HCT116 (cell line): ENCODE results near the gene FAM171A1. TPM values are rescaled to one million over a fixed set of nuclear protein-coding genes. Genes with fewer than 3 reads are reported as not detected.
A peak's percentile ranks its signal among the peaks of the same experiment; 100 is the strongest.

Experiments used
- ATAC-seq: fragments of 200-7000 bp; cut with Tn5 transposase; 2 replicates; pipeline ENCODE4 v1.9.1; 2020; ENCODE audit warnings: mild to moderate bottlenecking, moderate library complexity
- BruUV-seq: library from RNA; stranded (reverse); fragments of 400-500 nt; replicated peaks from 2 replicates; lab custom pipeline; 2021; lab: Mats Ljungman, UMichigan
- CTCF ChIA-PET: fragments of 300-600 bp; sonication (Branson Sonifier 250); formaldehyde crosslinking; loops from one replicate; lab custom pipeline; 2021; ENCODE audit warnings: antibody characterized with exemption; lab: Charles Lee
- POLR2A ChIA-PET: fragments of 300-600, 350-600 bp; sonication (Branson Sonifier 250); formaldehyde crosslinking; loops from one replicate; lab custom pipeline; 2021; ENCODE audit warnings: antibody characterized with exemption; lab: Charles Lee
- RAD21 ChIA-PET, 2 experiments: fragments of 300-600 bp; sonication (Branson Sonifier 250); formaldehyde crosslinking; loops; one replicate each; lab custom pipeline; 2023; ENCODE audit warnings: low total read pairs in 2 of 2; ENCODE audit not compliant: uncharacterized antibody in 2 of 2, unreplicated experiment in 2 of 2, low non-redundant PET in 1 of 2; lab: Charles Lee
- DNase-seq: peaks from one replicate; pipeline ENCODE4 v3.0.0-alpha.2; 2010; ENCODE audit warnings: low read depth, low spot score
- H2AFZ ChIP-seq: fragments of 200-600 bp; shearing (Covaris generic), sonication (generic); 2 replicates; pipeline ENCODE4 v1.6.1; 2017; ENCODE audit warnings: low read depth, mixed run types, mixed read lengths, antibody characterized with exemption, low read length; ENCODE audit not compliant: poor library complexity, severe bottlenecking
- H3K27ac ChIP-seq: 2 replicates; pipeline ENCODE4 v1.5.1; 2012; ENCODE audit warnings: low read depth, low read length
- H3K27me3 ChIP-seq: fragments of 200-600 bp; sonication (generic); 2 replicates; pipeline ENCODE4 v1.6.1; 2016; ENCODE audit warnings: mixed run types, low read length, mixed read lengths; ENCODE audit not compliant: insufficient read depth
- H3K36me3 ChIP-seq, 2 experiments: fragments of 200-500 bp in 1 of 2; fragments of 200-600 bp in 1 of 2; sonication (Bioruptor generic) in 1 of 2; sonication (generic) in 1 of 2; 2 replicates each; pipeline versions ENCODE4 v1.5.1 to v1.6.1; 2014 to 2016; ENCODE audit warnings: low read length in 2 of 2, inconsistent platforms in 1 of 2, mixed read lengths in 1 of 2, mixed run types in 1 of 2; ENCODE audit not compliant: insufficient read depth in 2 of 2, control insufficient read depth in 1 of 2
- H3K4me1 ChIP-seq, 2 experiments: fragments of 200-600 bp in 1 of 2; sonication (generic) in 1 of 2; 2 replicates each; pipeline versions ENCODE4 v1.5.1 to v1.6.1; 2012 to 2017; ENCODE audit warnings: low read length in 2 of 2, inconsistent platforms in 1 of 2, mild to moderate bottlenecking in 1 of 2, mixed read lengths in 1 of 2, mixed run types in 1 of 2, moderate library complexity in 1 of 2; ENCODE audit not compliant: insufficient read depth in 2 of 2, control insufficient read depth in 1 of 2
- H3K4me2 ChIP-seq: fragments of 200-600 bp; sonication (generic); 2 replicates; pipeline ENCODE4 v1.6.1; 2017; ENCODE audit warnings: mixed run types, low read length, mixed read lengths
- H3K4me3 ChIP-seq, 2 experiments: fragments of 200-600 bp in 1 of 2; sonication (generic) in 1 of 2; replicated peaks in 1 of 2; 2 replicates each; pipeline ENCODE4 v1.5.1; 2011 to 2016; ENCODE audit warnings: low read length in 2 of 2, control low read depth in 1 of 2, low read depth in 1 of 2, mild to moderate bottlenecking in 1 of 2, mixed read lengths in 1 of 2, mixed run types in 1 of 2
- H3K79me2 ChIP-seq: fragments of 200-600 bp; sonication (generic); 2 replicates; pipeline ENCODE4 v1.6.1; 2017; ENCODE audit warnings: mild to moderate bottlenecking, mixed run types, low read length, moderate library complexity, mixed read lengths; ENCODE audit not compliant: insufficient read depth
- H3K9ac ChIP-seq: fragments of 200-600 bp; sonication (generic); 2 replicates; pipeline ENCODE4 v1.6.1; 2016; ENCODE audit warnings: low read length, mixed read lengths
- H3K9me2 ChIP-seq: fragments of 200-600 bp; sonication (generic), shearing (Covaris generic); 2 replicates; pipeline ENCODE4 v1.6.1; 2017; ENCODE audit warnings: mixed run types, mild to moderate bottlenecking, moderate library complexity; ENCODE audit not compliant: insufficient read depth
- H3K9me3 ChIP-seq, 2 experiments: fragments of 200-500 bp in 1 of 2; fragments of 200-600 bp in 1 of 2; sonication (Bioruptor generic) in 1 of 2; sonication (generic) in 1 of 2; 2 replicates each; pipeline ENCODE4 v1.6.1; 2014 to 2017; ENCODE audit warnings: low read length in 2 of 2, mixed read lengths in 2 of 2, inconsistent platforms in 1 of 2, low read depth in 1 of 2, mild to moderate bottlenecking in 1 of 2, mixed run types in 1 of 2, moderate library complexity in 1 of 2; ENCODE audit not compliant: control insufficient read depth in 1 of 2, insufficient read depth in 1 of 2
- H4K20me1 ChIP-seq: fragments of 200-600 bp; sonication (generic), shearing (Covaris generic); 2 replicates; pipeline ENCODE4 v1.6.1; 2017; ENCODE audit warnings: mixed run types, mild to moderate bottlenecking, moderate library complexity; ENCODE audit not compliant: insufficient read depth
- POLR2AphosphoS5 ChIP-seq: IDR thresholded peaks from 2 replicates; pipeline ENCODE4 v1.6.1; 2011; ENCODE audit warnings: mild to moderate bottlenecking, low read depth, low read length, moderate library complexity
- SRF ChIP-seq: IDR thresholded peaks from 2 replicates; pipeline ENCODE4 v1.6.1; 2012; ENCODE audit warnings: low read depth
- YY1 ChIP-seq: IDR thresholded peaks from 2 replicates; pipeline ENCODE4 v1.6.1; 2011; ENCODE audit warnings: low read length, low read depth, moderate library complexity, mild to moderate bottlenecking; ENCODE audit not compliant: insufficient replicate concordance; ENCODE audit errors: extremely low read depth
- ZNF274 ChIP-seq: fragments of 200-500 bp; sonication (Bioruptor generic); IDR thresholded peaks from 2 replicates; pipeline ENCODE4 v1.6.1; 2014; ENCODE audit warnings: mild to moderate bottlenecking, low read depth, low read length, inconsistent platforms
- intact Hi-C: fragments of 100-400 bp; cut with micrococcal nuclease; formaldehyde crosslinking; loops from 2 replicates; pipeline ENCODE4 v1.10.0; 2022
- total RNA-seq: library from RNA; stranded (reverse); gene quantifications from one replicate; pipeline ENCODE4 v1.2.1, GENCODE V29; 2021; ENCODE audit not compliant: unreplicated experiment
- TF ChIP-seq, protein P1 (sequence below): IDR thresholded peaks from 2 replicates; pipeline ENCODE4 v1.6.1; 2011; ENCODE audit warnings: mild to moderate bottlenecking, low read length, moderate library complexity; ENCODE audit not compliant: insufficient replicate concordance; ENCODE audit errors: extremely low read depth
- TF ChIP-seq, protein P2 (sequence below): IDR thresholded peaks from 2 replicates; pipeline ENCODE4 v1.6.1; 2012

Gene FAM171A1
- total RNA-seq, 1 experiment from 2014 or later, result 32.5 TPM

DNA sequence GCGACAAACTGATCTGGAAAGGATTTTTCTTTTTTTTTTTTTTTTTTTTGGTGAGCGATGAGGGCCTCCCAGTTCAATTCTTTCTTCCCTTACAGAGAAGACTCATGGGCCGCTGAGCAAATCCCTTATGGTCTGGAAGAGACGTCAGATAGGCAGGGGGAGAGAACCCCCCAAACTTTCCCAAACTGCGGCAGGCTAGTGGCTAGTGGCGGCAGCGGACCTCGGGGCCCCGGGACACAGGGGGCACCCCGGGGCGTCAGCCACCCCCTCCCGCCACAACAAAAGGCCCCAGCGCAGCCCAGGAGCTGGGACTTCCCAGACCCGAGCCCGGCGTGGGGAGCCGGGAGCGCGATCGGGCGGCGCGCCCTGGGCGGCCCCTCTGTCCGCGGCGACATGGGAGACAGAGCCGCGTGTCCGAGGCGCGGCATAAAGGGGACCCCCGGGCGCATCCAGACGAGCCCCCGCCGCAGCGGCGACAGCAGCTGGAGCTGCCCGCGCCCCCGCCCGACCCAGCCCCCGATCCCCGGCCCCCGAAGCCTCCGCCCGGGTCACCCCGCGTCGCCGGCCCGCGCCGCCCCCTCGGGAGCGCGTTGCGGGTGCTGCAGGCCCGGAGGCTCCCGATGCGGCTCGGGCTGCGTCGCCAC is 755 bp downstream of the FAM171A1 start:
- no TSS peak for BruUV-seq
- H3K9ac ChIP-seq, result peak overlapping the region; percentile 72

More for the DNA sequence above, 755 bp downstream of the FAM171A1 start:
- Histone ChIP-seq H3K9me3 (no peaks in the 10 kb centered on the region), H3K4me3 (peak overlapping the region; percentile 53 to 63), H3K4me2 (peak overlapping the region; percentile 82), H3K79me2 (peaks cover 46% of the 10 kb centered on the region), H3K9me2 (no peaks in the 10 kb centered on the region), H3K36me3 (no peaks in the 10 kb centered on the region), H4K20me1 (no peaks in the 10 kb centered on the region), H3K27me3 (no peaks in the 10 kb centered on the region), H3K27ac (peak overlapping the region; percentile 56; the same call in 1 of the 2 replicates), H2AFZ (no peak overlapping the region), H3K4me1 (peaks cover 6 to 17% of the 10 kb centered on the region in 2 experiments; a peak in 3 of 4 replicates)
- RAD21 ChIA-PET, result no interaction called here
- POLR2A ChIA-PET, result no interaction called here
- CTCF ChIA-PET, result interaction anchor here (0.8 to 1.3 kb wide), 2 partner anchors 159 to 228 kb away, joined by 3 read pairs; no protein-coding TSS in a partner anchor
- ATAC-seq, result peak; percentile 35
- no peak for DNase-seq
- TF ChIP-seq POLR2AphosphoS5 (no peak), ZNF274 (no peak), SRF (no peak), YY1 (no peak)
- TF ChIP-seq, protein P1, sequence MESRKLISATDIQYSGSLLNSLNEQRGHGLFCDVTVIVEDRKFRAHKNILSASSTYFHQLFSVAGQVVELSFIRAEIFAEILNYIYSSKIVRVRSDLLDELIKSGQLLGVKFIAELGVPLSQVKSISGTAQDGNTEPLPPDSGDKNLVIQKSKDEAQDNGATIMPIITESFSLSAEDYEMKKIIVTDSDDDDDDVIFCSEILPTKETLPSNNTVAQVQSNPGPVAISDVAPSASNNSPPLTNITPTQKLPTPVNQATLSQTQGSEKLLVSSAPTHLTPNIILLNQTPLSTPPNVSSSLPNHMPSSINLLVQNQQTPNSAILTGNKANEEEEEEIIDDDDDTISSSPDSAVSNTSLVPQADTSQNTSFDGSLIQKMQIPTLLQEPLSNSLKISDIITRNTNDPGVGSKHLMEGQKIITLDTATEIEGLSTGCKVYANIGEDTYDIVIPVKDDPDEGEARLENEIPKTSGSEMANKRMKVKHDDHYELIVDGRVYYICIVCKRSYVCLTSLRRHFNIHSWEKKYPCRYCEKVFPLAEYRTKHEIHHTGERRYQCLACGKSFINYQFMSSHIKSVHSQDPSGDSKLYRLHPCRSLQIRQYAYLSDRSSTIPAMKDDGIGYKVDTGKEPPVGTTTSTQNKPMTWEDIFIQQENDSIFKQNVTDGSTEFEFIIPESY, result no peak
- TF ChIP-seq, protein P2, sequence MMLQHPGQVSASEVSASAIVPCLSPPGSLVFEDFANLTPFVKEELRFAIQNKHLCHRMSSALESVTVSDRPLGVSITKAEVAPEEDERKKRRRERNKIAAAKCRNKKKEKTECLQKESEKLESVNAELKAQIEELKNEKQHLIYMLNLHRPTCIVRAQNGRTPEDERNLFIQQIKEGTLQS, result no peak
- intact Hi-C loops, result loop anchor here (2.0 to 5.0 kb wide), 3 partner anchors 108 to 203 kb away; partner anchors contain the start of gene NMT2
